HEK293 (cell line): Measurements from ENCODE around the gene TPM4.

Experiments
- CTCF ChIA-PET: fragments of 350-600 bp; formaldehyde crosslinking; extraction: SDS; loops from one replicate; lab custom pipeline; 2021; ENCODE audit warnings: antibody characterized with exemption; lab: Yijun Ruan, JAX
- POLR2A ChIA-PET: fragments of 300-600 bp; formaldehyde crosslinking; extraction: SDS; loops from one replicate; lab custom pipeline; 2020; ENCODE audit warnings: antibody characterized with exemption, inconsistent platforms; lab: Yijun Ruan, JAX
- H3K27ac ChIP-seq: fragments of 200-500 bp; sonication (Bioruptor generic); 2 replicates; pipeline ENCODE4 v1.5.1; 2014; ENCODE audit warnings: low read depth, low read length, control low read depth, inconsistent platforms; ENCODE audit errors: extremely low read depth
- H3K36me3 ChIP-seq, 2 experiments: fragments of 200-500 bp in 1 of 2; sonication (Bioruptor generic) in 1 of 2; 1 replicate in 1 of 2; 2 replicates in 1 of 2; pipeline ENCODE4 v1.5.1; 2014 to 2017; ENCODE audit warnings: inconsistent platforms in 2 of 2, low read length in 2 of 2; ENCODE audit not compliant: control insufficient read depth in 2 of 2, insufficient read depth in 1 of 2
- H3K4me1 ChIP-seq: fragments of 200-500 bp; sonication (Bioruptor generic); 2 replicates; pipeline ENCODE4 v1.5.1; 2014; ENCODE audit warnings: mild to moderate bottlenecking, low read length, inconsistent platforms; ENCODE audit not compliant: control insufficient read depth, insufficient read depth
- H3K4me3 ChIP-seq: 2 replicates; pipeline ENCODE4 v1.5.1; 2011; ENCODE audit warnings: low read depth, mild to moderate bottlenecking, control low read depth, low read length, moderate library complexity
- H3K9me3 ChIP-seq: fragments of 200-500 bp; sonication (Bioruptor generic); 2 replicates; pipeline ENCODE4 v1.5.1; 2014; ENCODE audit warnings: low read depth, low read length, inconsistent platforms; ENCODE audit not compliant: control insufficient read depth, insufficient read depth
- AEBP2 ChIP-seq: fragments of 450-650 bp; formaldehyde crosslinking; IDR thresholded peaks from 2 replicates; pipeline ENCODE4 v1.5.1; 2016; ENCODE audit warnings: missing biosample characterization, missing genetic modification characterization, borderline replicate concordance
- SALL2 ChIP-seq: fragments of 450-650 bp; formaldehyde crosslinking; IDR thresholded peaks from 2 replicates; pipeline ENCODE4 v1.5.0; 2017; ENCODE audit warnings: missing biosample characterization, mild to moderate bottlenecking, missing genetic modification characterization, borderline replicate concordance
- SP2 ChIP-seq: fragments of 450-650 bp; formaldehyde crosslinking; IDR thresholded peaks from 2 replicates; pipeline ENCODE4 v1.5.1; 2016; ENCODE audit warnings: missing biosample characterization, missing genetic modification characterization
- TSHZ1 ChIP-seq: fragments of 450-650 bp; formaldehyde crosslinking; IDR thresholded peaks from 2 replicates; pipeline ENCODE4 v1.5.1; 2016; ENCODE audit warnings: missing biosample characterization, missing genetic modification characterization, borderline replicate concordance
- ZBTB10 ChIP-seq: fragments of 450-650 bp; formaldehyde crosslinking; IDR thresholded peaks from 2 replicates; pipeline ENCODE4 v1.5.1; 2016; ENCODE audit warnings: missing biosample characterization, missing genetic modification characterization
- ZNF114 ChIP-seq: fragments of 450-650 bp; formaldehyde crosslinking; IDR thresholded peaks from 2 replicates; pipeline ENCODE4 v1.5.0; 2017; ENCODE audit warnings: missing biosample characterization, missing genetic modification characterization
- ZNF24 ChIP-seq: fragments of 450-650 bp; formaldehyde crosslinking; IDR thresholded peaks from 2 replicates; pipeline ENCODE4 v1.5.1; 2016; ENCODE audit warnings: missing biosample characterization, missing genetic modification characterization
- ZNF292 ChIP-seq: fragments of 450-650 bp; formaldehyde crosslinking; IDR thresholded peaks from 2 replicates; pipeline ENCODE4 v1.5.1; 2016; ENCODE audit warnings: low read depth, missing biosample characterization, missing genetic modification characterization, borderline replicate concordance
- ZNF514 ChIP-seq: fragments of 450-650 bp; formaldehyde crosslinking; IDR thresholded peaks from 2 replicates; pipeline ENCODE4 v1.5.1; 2016; ENCODE audit warnings: missing biosample characterization, missing genetic modification characterization
- ZNF571 ChIP-seq: fragments of 450-650 bp; formaldehyde crosslinking; IDR thresholded peaks from 2 replicates; pipeline ENCODE4 v1.5.0; 2017; ENCODE audit warnings: missing biosample characterization, missing genetic modification characterization
- ZNF664 ChIP-seq: fragments of 450-650 bp; formaldehyde crosslinking; IDR thresholded peaks from 2 replicates; pipeline ENCODE4 v1.5.1; 2016; ENCODE audit warnings: missing biosample characterization, missing genetic modification characterization
- ZNF701 ChIP-seq: fragments of 450-650 bp; formaldehyde crosslinking; IDR thresholded peaks from 2 replicates; pipeline ENCODE4 v1.5.1; 2016; ENCODE audit warnings: missing biosample characterization, missing genetic modification characterization
- ZNF707 ChIP-seq: fragments of 450-650 bp; formaldehyde crosslinking; IDR thresholded peaks from 2 replicates; pipeline ENCODE4 v1.5.1; 2016; ENCODE audit warnings: missing biosample characterization, missing genetic modification characterization
- ZNF830 ChIP-seq: fragments of 450-650 bp; IDR thresholded peaks from 2 replicates; pipeline ENCODE4 v1.5.0; 2018; ENCODE audit warnings: missing biosample characterization, missing genetic modification characterization, low read depth, mild to moderate bottlenecking, moderate library complexity
- TF ChIP-seq, protein P1 (sequence below): fragments of 450-650 bp; formaldehyde crosslinking; IDR thresholded peaks from 2 replicates; pipeline ENCODE4 v1.5.1; 2017; ENCODE audit warnings: missing biosample characterization, missing genetic modification characterization
- TF ChIP-seq, protein P2 (sequence below): fragments of 450-650 bp; formaldehyde crosslinking; IDR thresholded peaks from 2 replicates; pipeline ENCODE4 v1.5.1; 2017; ENCODE audit warnings: missing biosample characterization, missing genetic modification characterization

TPM4 gene

GRCh38 chr19:16095071-16095571, 18.8 kb downstream of the TPM4 start:
- TF ChIP-seq ZNF292 (no peak), ZNF571 (tag by site-specific recombination) (no peak), SP2 (tag by site-specific recombination) (no peak), ZNF701 (no peak), AEBP2 (no peak)
- Histone ChIP-seq H3K27ac (no peak overlapping the region), H3K4me3 (no peak overlapping the region), H3K4me1 (no peaks in the 10 kb centered on the region), H3K9me3 (no peaks in the 10 kb centered on the region), H3K36me3 (peaks cover 72 to 91% of the 10 kb centered on the region in 2 experiments)
- CTCF ChIA-PET = interaction anchor here (0.6 to 3.2 kb wide), 3 partner anchors 16 to 1247 kb away, joined by 4 to 9 read pairs (median 5); no protein-coding TSS in a partner anchor
- POLR2A ChIA-PET = interaction anchor here (0.7 kb wide), 1 partner anchor 17 kb away, joined by 3 read pairs; no protein-coding TSS in a partner anchor

- Histone ChIP-seq H3K4me3 (no peak overlapping the region), H3K36me3 (peaks cover 67 to 91% of the 10 kb centered on the region in 2 experiments), H3K27ac (no peak overlapping the region), H3K9me3 (no peaks in the 10 kb centered on the region), H3K4me1 (no peaks in the 10 kb centered on the region)
- TF ChIP-seq ZNF707 (tag by site-specific recombination) (no peak), ZNF292 (no peak)
- TF ChIP-seq, protein P1, sequence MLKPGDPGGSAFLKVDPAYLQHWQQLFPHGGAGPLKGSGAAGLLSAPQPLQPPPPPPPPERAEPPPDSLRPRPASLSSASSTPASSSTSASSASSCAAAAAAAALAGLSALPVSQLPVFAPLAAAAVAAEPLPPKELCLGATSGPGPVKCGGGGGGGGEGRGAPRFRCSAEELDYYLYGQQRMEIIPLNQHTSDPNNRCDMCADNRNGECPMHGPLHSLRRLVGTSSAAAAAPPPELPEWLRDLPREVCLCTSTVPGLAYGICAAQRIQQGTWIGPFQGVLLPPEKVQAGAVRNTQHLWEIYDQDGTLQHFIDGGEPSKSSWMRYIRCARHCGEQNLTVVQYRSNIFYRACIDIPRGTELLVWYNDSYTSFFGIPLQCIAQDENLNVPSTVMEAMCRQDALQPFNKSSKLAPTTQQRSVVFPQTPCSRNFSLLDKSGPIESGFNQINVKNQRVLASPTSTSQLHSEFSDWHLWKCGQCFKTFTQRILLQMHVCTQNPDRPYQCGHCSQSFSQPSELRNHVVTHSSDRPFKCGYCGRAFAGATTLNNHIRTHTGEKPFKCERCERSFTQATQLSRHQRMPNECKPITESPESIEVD (tag by site-specific recombination) = no peak
- ChIA-PET CTCF (interaction anchor here (0.6 to 3.2 kb wide), 3 partner anchors 15 to 55 kb away, joined by 4 to 9 read pairs (median 9); partner anchors contain the start of gene RAB8A), POLR2A (interaction anchor here (0.6 kb wide), 2 partner anchors 8 to 9 kb away, joined by 3 read pairs; no protein-coding TSS in a partner anchor)
Measured at GRCh38 chr19:16096280-16096855, 20.1 kb downstream of the TPM4 start.

GRCh38 chr19:16098416-16098768, 22.1 kb downstream of the TPM4 start:
- Histone ChIP-seq H3K36me3 (peaks cover 54 to 91% of the 10 kb centered on the region in 2 experiments), H3K27ac (no peak overlapping the region), H3K9me3 (no peaks in the 10 kb centered on the region), H3K4me3 (no peak overlapping the region), H3K4me1 (no peaks in the 10 kb centered on the region)
- ChIA-PET POLR2A (interaction anchor here (0.6 to 2.2 kb wide), 4 partner anchors 9 to 13 kb away, joined by 3 to 7 read pairs (median 4); no protein-coding TSS in a partner anchor), CTCF (interaction anchor here (2.8 kb wide), 1 partner anchor 13 kb away, joined by 9 read pairs; the partner anchor contains the start of gene RAB8A)
- TF ChIP-seq ZNF114 (tag by site-specific recombination) (no peak), ZNF830 (no peak), ZBTB10 (tag by site-specific recombination) (no peak), ZNF514 (no peak), ZNF24 (tag by site-specific recombination) (no peak), ZNF664 (tag by site-specific recombination) (no peak), TSHZ1 (tag by site-specific recombination) (no peak), SALL2 (tag by site-specific recombination) (no peak)
- TF ChIP-seq, protein P2, sequence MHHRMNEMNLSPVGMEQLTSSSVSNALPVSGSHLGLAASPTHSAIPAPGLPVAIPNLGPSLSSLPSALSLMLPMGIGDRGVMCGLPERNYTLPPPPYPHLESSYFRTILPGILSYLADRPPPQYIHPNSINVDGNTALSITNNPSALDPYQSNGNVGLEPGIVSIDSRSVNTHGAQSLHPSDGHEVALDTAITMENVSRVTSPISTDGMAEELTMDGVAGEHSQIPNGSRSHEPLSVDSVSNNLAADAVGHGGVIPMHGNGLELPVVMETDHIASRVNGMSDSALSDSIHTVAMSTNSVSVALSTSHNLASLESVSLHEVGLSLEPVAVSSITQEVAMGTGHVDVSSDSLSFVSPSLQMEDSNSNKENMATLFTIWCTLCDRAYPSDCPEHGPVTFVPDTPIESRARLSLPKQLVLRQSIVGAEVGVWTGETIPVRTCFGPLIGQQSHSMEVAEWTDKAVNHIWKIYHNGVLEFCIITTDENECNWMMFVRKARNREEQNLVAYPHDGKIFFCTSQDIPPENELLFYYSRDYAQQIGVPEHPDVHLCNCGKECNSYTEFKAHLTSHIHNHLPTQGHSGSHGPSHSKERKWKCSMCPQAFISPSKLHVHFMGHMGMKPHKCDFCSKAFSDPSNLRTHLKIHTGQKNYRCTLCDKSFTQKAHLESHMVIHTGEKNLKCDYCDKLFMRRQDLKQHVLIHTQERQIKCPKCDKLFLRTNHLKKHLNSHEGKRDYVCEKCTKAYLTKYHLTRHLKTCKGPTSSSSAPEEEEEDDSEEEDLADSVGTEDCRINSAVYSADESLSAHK (tag by site-specific recombination) = no peak
